HCT116 (cell line): ENCODE data around the gene RERG.

Experiments
- CEBPB ChIP-seq: IDR thresholded peaks from 2 replicates; pipeline ENCODE4 v1.6.1; 2012; ENCODE audit warnings: low read depth
- EGR1 ChIP-seq: IDR thresholded peaks from 2 replicates; pipeline ENCODE4 v1.6.1; 2012; ENCODE audit warnings: low read depth
- EZH2 ChIP-seq: fragments of 200-600 bp; sonication (generic); IDR thresholded peaks from 2 replicates; pipeline ENCODE4 v1.6.1; 2017; ENCODE audit warnings: antibody characterized with exemption, mixed run types
- JUND ChIP-seq: IDR thresholded peaks from 2 replicates; pipeline ENCODE4 v1.6.1; 2012
- POLR2A ChIP-seq: IDR thresholded peaks from 2 replicates; pipeline ENCODE4 v1.7.0; 2011; ENCODE audit warnings: borderline replicate concordance; ENCODE audit not compliant: insufficient read depth, insufficient read length; ENCODE audit errors: extremely low read depth
- POLR2AphosphoS5 ChIP-seq: IDR thresholded peaks from 2 replicates; pipeline ENCODE4 v1.6.1; 2011; ENCODE audit warnings: mild to moderate bottlenecking, low read depth, low read length, moderate library complexity
- RAD21 ChIP-seq: IDR thresholded peaks from 2 replicates; pipeline ENCODE4 v1.6.1; 2012; ENCODE audit warnings: low read depth, mild to moderate bottlenecking
- SP1 ChIP-seq: IDR thresholded peaks from 2 replicates; pipeline ENCODE4 v1.6.1; 2012; ENCODE audit warnings: low read depth
- SRF ChIP-seq: IDR thresholded peaks from 2 replicates; pipeline ENCODE4 v1.6.1; 2012; ENCODE audit warnings: low read depth
- ZNF274 ChIP-seq: fragments of 200-500 bp; sonication (Bioruptor generic); IDR thresholded peaks from 2 replicates; pipeline ENCODE4 v1.6.1; 2014; ENCODE audit warnings: mild to moderate bottlenecking, low read depth, low read length, inconsistent platforms
- TF ChIP-seq, protein P1 (sequence below), 3 experiments: fragments of 200-600 bp in 1 of 3; sonication (generic) in 1 of 3; IDR thresholded peaks in 2 of 3; conservative IDR thresholded peaks in 1 of 3; 2 replicates each; pipeline ENCODE4 v1.5.1; 2012 to 2017; ENCODE audit warnings: low read depth in 2 of 3, low read length in 2 of 3, antibody characterized with exemption in 1 of 3, borderline replicate concordance in 1 of 3, control low read depth in 1 of 3, mild to moderate bottlenecking in 1 of 3, mixed read lengths in 1 of 3, mixed run types in 1 of 3, moderate library complexity in 1 of 3; ENCODE audit not compliant: insufficient read depth in 1 of 3
- TF ChIP-seq, protein P2 (sequence below): IDR thresholded peaks from 2 replicates; pipeline ENCODE4 v1.6.1; 2012

DNA sequence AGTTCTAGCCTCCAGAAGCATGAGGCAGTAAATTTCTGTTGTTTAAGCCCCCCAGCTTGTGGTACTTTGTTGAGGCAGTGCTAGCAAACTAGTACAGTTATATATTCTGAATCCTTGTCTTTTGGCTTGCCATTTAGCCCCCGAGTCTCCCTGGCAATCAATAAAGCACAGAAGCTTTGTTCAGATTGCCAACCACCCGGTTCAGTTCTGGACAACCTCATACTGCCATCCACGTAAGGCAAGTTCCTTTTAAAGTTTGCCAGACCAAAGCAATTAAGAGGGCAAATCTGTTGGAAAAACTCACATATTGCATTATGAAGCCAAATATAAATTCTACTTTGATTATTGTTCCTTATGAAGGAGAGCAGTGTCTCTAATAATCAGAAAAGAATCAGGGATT is 67.1 kb downstream of the RERG start:
- TF ChIP-seq EZH2 (no peak), RAD21 (no peak), EGR1 (no peak), POLR2A (no peak), CEBPB (no peak), JUND (no peak), POLR2AphosphoS5 (no peak), SRF (no peak), ZNF274 (no peak), SP1 (no peak)
- TF ChIP-seq, protein P1, sequence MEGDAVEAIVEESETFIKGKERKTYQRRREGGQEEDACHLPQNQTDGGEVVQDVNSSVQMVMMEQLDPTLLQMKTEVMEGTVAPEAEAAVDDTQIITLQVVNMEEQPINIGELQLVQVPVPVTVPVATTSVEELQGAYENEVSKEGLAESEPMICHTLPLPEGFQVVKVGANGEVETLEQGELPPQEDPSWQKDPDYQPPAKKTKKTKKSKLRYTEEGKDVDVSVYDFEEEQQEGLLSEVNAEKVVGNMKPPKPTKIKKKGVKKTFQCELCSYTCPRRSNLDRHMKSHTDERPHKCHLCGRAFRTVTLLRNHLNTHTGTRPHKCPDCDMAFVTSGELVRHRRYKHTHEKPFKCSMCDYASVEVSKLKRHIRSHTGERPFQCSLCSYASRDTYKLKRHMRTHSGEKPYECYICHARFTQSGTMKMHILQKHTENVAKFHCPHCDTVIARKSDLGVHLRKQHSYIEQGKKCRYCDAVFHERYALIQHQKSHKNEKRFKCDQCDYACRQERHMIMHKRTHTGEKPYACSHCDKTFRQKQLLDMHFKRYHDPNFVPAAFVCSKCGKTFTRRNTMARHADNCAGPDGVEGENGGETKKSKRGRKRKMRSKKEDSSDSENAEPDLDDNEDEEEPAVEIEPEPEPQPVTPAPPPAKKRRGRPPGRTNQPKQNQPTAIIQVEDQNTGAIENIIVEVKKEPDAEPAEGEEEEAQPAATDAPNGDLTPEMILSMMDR (IDR thresholded peaks at IDR 0.05 in 2 of 3, conservative IDR thresholded peaks at IDR 0.05 in 1 of 3; ENCODE audit: borderline replicate concordance in 1 of 3, insufficient read depth in 1 of 3, low read depth in 2 of 3, low read length in 2 of 3) = no peak
- TF ChIP-seq, protein P2, sequence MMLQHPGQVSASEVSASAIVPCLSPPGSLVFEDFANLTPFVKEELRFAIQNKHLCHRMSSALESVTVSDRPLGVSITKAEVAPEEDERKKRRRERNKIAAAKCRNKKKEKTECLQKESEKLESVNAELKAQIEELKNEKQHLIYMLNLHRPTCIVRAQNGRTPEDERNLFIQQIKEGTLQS = no peak
